Measurements from ENCODE around the gene VCL.

VCL gene

GRCh38 chr10:73973427-73973826, 24.5 kb upstream of the VCL start:
- no peak for TF ChIP-seq CTCF (IDR thresholded peaks at IDR 0.05; ENCODE audit: insufficient read depth, low read depth, low read length, missing control alignments)
- H3K4me3 ChIP-seq (ENCODE audit: low read depth, low read length) = no peak overlapping the region
- no peak for DNase-seq (ENCODE audit: low read depth)

- no peak overlapping the region for H3K4me3 ChIP-seq (ENCODE audit: low read depth, low read length)
- peak; percentile 21 for DNase-seq (ENCODE audit: low read depth)
- TF ChIP-seq CTCF (IDR thresholded peaks at IDR 0.05; ENCODE audit: insufficient read depth, low read depth, low read length, missing control alignments) = no peak
Observed at GRCh38 chr10:73974309-73974946, 23.5 kb upstream of the VCL start.

- H3K4me3 ChIP-seq (ENCODE audit: low read depth, low read length) = no peak overlapping the region
- TF ChIP-seq CTCF (IDR thresholded peaks at IDR 0.05; ENCODE audit: insufficient read depth, low read depth, low read length, missing control alignments) = no peak
- DNase-seq (ENCODE audit: low read depth) = no peak
Observed at GRCh38 chr10:73975388-73975787, 22.5 kb upstream of the VCL start.

- no peak for TF ChIP-seq CTCF (IDR thresholded peaks at IDR 0.05; ENCODE audit: insufficient read depth, low read depth, low read length, missing control alignments)
- no peak overlapping the region for H3K4me3 ChIP-seq (ENCODE audit: low read depth, low read length)
- no peak for DNase-seq (ENCODE audit: low read depth)
Observed at GRCh38 chr10:73979141-73979808, 18.6 kb upstream of the VCL start.

GRCh38 chr10:73979809-73980433, 18.0 kb upstream of the VCL start:
- DNase-seq (ENCODE audit: low read depth) = no peak
- TF ChIP-seq CTCF (IDR thresholded peaks at IDR 0.05; ENCODE audit: insufficient read depth, low read depth, low read length, missing control alignments) = no peak
- H3K4me3 ChIP-seq (ENCODE audit: low read depth, low read length) = no peak overlapping the region

- no peak for TF ChIP-seq CTCF (IDR thresholded peaks at IDR 0.05; ENCODE audit: insufficient read depth, low read depth, low read length, missing control alignments)
- no peak overlapping the region for H3K4me3 ChIP-seq (ENCODE audit: low read depth, low read length)
- DNase-seq (ENCODE audit: low read depth) = no peak
Observed at GRCh38 chr10:73981812-73982211, 16.1 kb upstream of the VCL start.

Measured in GM12865 (cell line).